Measurements from ENCODE around the gene SPOCK1. TPM values are rescaled to one million over a fixed set of nuclear protein-coding genes. Genes with fewer than 3 reads are reported as not detected.

SPOCK1 gene
- polyA plus RNA-seq, 2 donors, result 0.86 to 0.88 TPM

- H3K27me3 ChIP-seq (ENCODE audit: control insufficient read depth in 1 of 2, insufficient read depth in 2 of 2, low read length in 2 of 2), result no peaks in the 10 kb centered on the region
- H3K27ac ChIP-seq (ENCODE audit: low read depth in 2 of 2, low read length in 1 of 2), result peak overlapping the region in 1 of 2 donors; percentile 6
- H3K4me1 ChIP-seq (ENCODE audit: control insufficient read depth in 2 of 2, insufficient read depth in 2 of 2, low read length in 1 of 2), result peaks cover 2 to 3% of the 10 kb centered on the region in 2 donors
- H3K4me3 ChIP-seq (ENCODE audit: low read depth in 1 of 2, low read length in 2 of 2), result no peak overlapping the region
- 67 to 77% methylated on average over 2 of the region's 2 CpGs for WGBS, 2 donors
- H3K9me3 ChIP-seq (ENCODE audit: control insufficient read depth in 2 of 2, insufficient read depth in 1 of 2, low read depth in 1 of 2, low read length in 1 of 2), result no peaks in the 10 kb centered on the region
- no peaks in the 10 kb centered on the region for H3K36me3 ChIP-seq (ENCODE audit: control insufficient read depth in 2 of 2, insufficient read depth in 2 of 2, low read length in 1 of 2)
Observed at GRCh38 chr5:137145721-137146120, 353.4 kb downstream of the SPOCK1 start.

- H3K27me3 ChIP-seq (ENCODE audit: control insufficient read depth in 1 of 2, insufficient read depth in 2 of 2, low read length in 2 of 2), result no peaks in the 10 kb centered on the region
- no peak overlapping the region for H3K4me3 ChIP-seq (ENCODE audit: low read depth in 1 of 2, low read length in 2 of 2)
- H3K36me3 ChIP-seq (ENCODE audit: control insufficient read depth in 2 of 2, insufficient read depth in 2 of 2, low read length in 1 of 2), result no peaks in the 10 kb centered on the region
- no peak overlapping the region for H3K27ac ChIP-seq (ENCODE audit: low read depth in 2 of 2, low read length in 1 of 2)
- no peaks in the 10 kb centered on the region for H3K9me3 ChIP-seq (ENCODE audit: control insufficient read depth in 2 of 2, insufficient read depth in 1 of 2, low read depth in 1 of 2, low read length in 1 of 2)
- H3K4me1 ChIP-seq (ENCODE audit: control insufficient read depth in 2 of 2, insufficient read depth in 2 of 2, low read length in 1 of 2), result peaks cover 2 to 3% of the 10 kb centered on the region in 2 donors
- 72 to 82% methylated on average over 4 of the region's 4 CpGs for WGBS, 2 donors
Observed at GRCh38 chr5:137144656-137145055, 354.5 kb downstream of the SPOCK1 start.

- no peak overlapping the region for H3K27ac ChIP-seq (ENCODE audit: low read depth in 2 of 2, low read length in 1 of 2)
Observed at GRCh38 chr5:137142764-137143605, 356.1 kb downstream of the SPOCK1 start.

GRCh38 chr5:137142346-137142745, 356.8 kb downstream of the SPOCK1 start:
- H3K4me1 ChIP-seq (ENCODE audit: control insufficient read depth in 2 of 2, insufficient read depth in 2 of 2, low read length in 1 of 2), result peaks cover 2 to 3% of the 10 kb centered on the region in 2 donors
- WGBS, 2 donors, result 60 to 70% methylated on average over 3 of the region's 3 CpGs
- H3K9me3 ChIP-seq (ENCODE audit: control insufficient read depth in 2 of 2, insufficient read depth in 1 of 2, low read depth in 1 of 2, low read length in 1 of 2), result no peaks in the 10 kb centered on the region
- no peaks in the 10 kb centered on the region for H3K36me3 ChIP-seq (ENCODE audit: control insufficient read depth in 2 of 2, insufficient read depth in 2 of 2, low read length in 1 of 2)
- H3K4me3 ChIP-seq (ENCODE audit: low read depth in 1 of 2, low read length in 2 of 2), result no peak overlapping the region
- H3K27me3 ChIP-seq (ENCODE audit: control insufficient read depth in 1 of 2, insufficient read depth in 2 of 2, low read length in 2 of 2), result no peaks in the 10 kb centered on the region
- H3K27ac ChIP-seq (ENCODE audit: low read depth in 2 of 2, low read length in 1 of 2), result no peak overlapping the region

More at GRCh38 chr5:137142764-137143605, 356.1 kb downstream of the SPOCK1 start:
- Histone ChIP-seq H3K36me3 (ENCODE audit: control insufficient read depth in 2 of 2, insufficient read depth in 2 of 2, low read length in 1 of 2) (no peaks in the 10 kb centered on the region), H3K4me3 (ENCODE audit: low read depth in 1 of 2, low read length in 2 of 2) (no peak overlapping the region), H3K9me3 (ENCODE audit: control insufficient read depth in 2 of 2, insufficient read depth in 1 of 2, low read depth in 1 of 2, low read length in 1 of 2) (no peaks in the 10 kb centered on the region), H3K4me1 (ENCODE audit: control insufficient read depth in 2 of 2, insufficient read depth in 2 of 2, low read length in 1 of 2) (peaks cover 2 to 3% of the 10 kb centered on the region in 2 donors), H3K27me3 (ENCODE audit: control insufficient read depth in 1 of 2, insufficient read depth in 2 of 2, low read length in 2 of 2) (no peaks in the 10 kb centered on the region)
- WGBS, 2 donors, result 55 to 67% methylated on average over 7 of the region's 7 CpGs

GRCh38 chr5:137141779-137142178, 357.3 kb downstream of the SPOCK1 start:
- no peaks in the 10 kb centered on the region for H3K9me3 ChIP-seq (ENCODE audit: control insufficient read depth in 2 of 2, insufficient read depth in 1 of 2, low read depth in 1 of 2, low read length in 1 of 2)
- H3K27ac ChIP-seq (ENCODE audit: low read depth in 2 of 2, low read length in 1 of 2), result no peak overlapping the region
- 45 to 53% methylated on average over 3 of the region's 3 CpGs for WGBS, 2 donors
- H3K36me3 ChIP-seq (ENCODE audit: control insufficient read depth in 2 of 2, insufficient read depth in 2 of 2, low read length in 1 of 2), result no peaks in the 10 kb centered on the region
- no peak overlapping the region for H3K4me3 ChIP-seq (ENCODE audit: low read depth in 1 of 2, low read length in 2 of 2)
- H3K27me3 ChIP-seq (ENCODE audit: control insufficient read depth in 1 of 2, insufficient read depth in 2 of 2, low read length in 2 of 2), result no peaks in the 10 kb centered on the region
- peaks cover 2 to 3% of the 10 kb centered on the region in 2 donors for H3K4me1 ChIP-seq (ENCODE audit: control insufficient read depth in 2 of 2, insufficient read depth in 2 of 2, low read length in 1 of 2)

GRCh38 chr5:137136991-137137632, 362.0 kb downstream of the SPOCK1 start:
- Histone ChIP-seq H3K4me1 (ENCODE audit: control insufficient read depth in 2 of 2, insufficient read depth in 2 of 2, low read length in 1 of 2) (no peaks in the 10 kb centered on the region), H3K27me3 (ENCODE audit: control insufficient read depth in 1 of 2, insufficient read depth in 2 of 2, low read length in 2 of 2) (no peaks in the 10 kb centered on the region), H3K4me3 (ENCODE audit: low read depth in 1 of 2, low read length in 2 of 2) (no peak overlapping the region), H3K9me3 (ENCODE audit: control insufficient read depth in 2 of 2, insufficient read depth in 1 of 2, low read depth in 1 of 2, low read length in 1 of 2) (no peaks in the 10 kb centered on the region), H3K27ac (ENCODE audit: low read depth in 2 of 2, low read length in 1 of 2) (no peak overlapping the region), H3K36me3 (ENCODE audit: control insufficient read depth in 2 of 2, insufficient read depth in 2 of 2, low read length in 1 of 2) (no peaks in the 10 kb centered on the region)
- WGBS, 2 donors, result 55 to 67% methylated on average over 3 of the region's 3 CpGs

GRCh38 chr5:137134920-137135532, 364.1 kb downstream of the SPOCK1 start:
- WGBS, 2 donors, result 74 to 78% methylated on average over 7 of the region's 7 CpGs
- Histone ChIP-seq H3K4me1 (ENCODE audit: control insufficient read depth in 2 of 2, insufficient read depth in 2 of 2, low read length in 1 of 2) (no peaks in the 10 kb centered on the region), H3K4me3 (ENCODE audit: low read depth in 1 of 2, low read length in 2 of 2) (no peak overlapping the region), H3K9me3 (ENCODE audit: control insufficient read depth in 2 of 2, insufficient read depth in 1 of 2, low read depth in 1 of 2, low read length in 1 of 2) (no peaks in the 10 kb centered on the region), H3K27ac (ENCODE audit: low read depth in 2 of 2, low read length in 1 of 2) (no peak overlapping the region), H3K36me3 (ENCODE audit: control insufficient read depth in 2 of 2, insufficient read depth in 2 of 2, low read length in 1 of 2) (no peaks in the 10 kb centered on the region), H3K27me3 (ENCODE audit: control insufficient read depth in 1 of 2, insufficient read depth in 2 of 2, low read length in 2 of 2) (no peaks in the 10 kb centered on the region)

- WGBS, 2 donors, result 83 to 85% methylated on average over 2 of the region's 2 CpGs
- no peaks in the 10 kb centered on the region for H3K27me3 ChIP-seq (ENCODE audit: control insufficient read depth in 1 of 2, insufficient read depth in 2 of 2, low read length in 2 of 2)
- peaks cover 0 to 3% of the 10 kb centered on the region in 2 donors for H3K4me1 ChIP-seq (ENCODE audit: control insufficient read depth in 2 of 2, insufficient read depth in 2 of 2, low read length in 1 of 2)
- H3K36me3 ChIP-seq (ENCODE audit: control insufficient read depth in 2 of 2, insufficient read depth in 2 of 2, low read length in 1 of 2), result no peaks in the 10 kb centered on the region
- H3K9me3 ChIP-seq (ENCODE audit: control insufficient read depth in 2 of 2, insufficient read depth in 1 of 2, low read depth in 1 of 2, low read length in 1 of 2), result no peaks in the 10 kb centered on the region
- no peak overlapping the region for H3K27ac ChIP-seq (ENCODE audit: low read depth in 2 of 2, low read length in 1 of 2)
- H3K4me3 ChIP-seq (ENCODE audit: low read depth in 1 of 2, low read length in 2 of 2), result no peak overlapping the region
Observed at GRCh38 chr5:137129886-137130680, 369.0 kb downstream of the SPOCK1 start.

GRCh38 chr5:137128012-137128411, 371.1 kb downstream of the SPOCK1 start:
- Histone ChIP-seq H3K27me3 (ENCODE audit: control insufficient read depth in 1 of 2, insufficient read depth in 2 of 2, low read length in 2 of 2) (peaks cover 0 to under 1% of the 10 kb centered on the region in 2 donors), H3K4me1 (ENCODE audit: control insufficient read depth in 2 of 2, insufficient read depth in 2 of 2, low read length in 1 of 2) (peaks cover under 1 to 3% of the 10 kb centered on the region in 2 donors), H3K27ac (ENCODE audit: low read depth in 2 of 2, low read length in 1 of 2) (no peak overlapping the region), H3K4me3 (ENCODE audit: low read depth in 1 of 2, low read length in 2 of 2) (no peak overlapping the region), H3K36me3 (ENCODE audit: control insufficient read depth in 2 of 2, insufficient read depth in 2 of 2, low read length in 1 of 2) (no peaks in the 10 kb centered on the region), H3K9me3 (ENCODE audit: control insufficient read depth in 2 of 2, insufficient read depth in 1 of 2, low read depth in 1 of 2, low read length in 1 of 2) (no peaks in the 10 kb centered on the region)
- WGBS, 2 donors, result 64 to 81% methylated on average over 4 of the region's 4 CpGs

Measured in esophagus (tissue), 2 donors.